GM11168 (cell line): Measurements from ENCODE around the gene PANX2.

Experiments
- in situ Hi-C: fragments of 300-500 bp; cut with MboI; formaldehyde crosslinking; loops from one replicate; pipeline ENCODE4 v1.12.0; 2022; ENCODE audit warnings: low sequenced_read_pairs; ENCODE audit not compliant: unreplicated experiment

The PANX2 gene

GRCh38 chr22:50208939-50209892, 38.7 kb downstream of the PANX2 start:
- in situ Hi-C loops: no loop called here

GRCh38 chr22:50209893-50210292, 39.4 kb downstream of the PANX2 start:
- in situ Hi-C loops: loop anchor here (5.0 kb wide), 1 partner anchor 58 kb away; no protein-coding TSS in a partner anchor

GRCh38 chr22:50210378-50211139, 40.0 kb downstream of the PANX2 start:
- in situ Hi-C loops: loop anchor here (5.0 kb wide), 1 partner anchor 58 kb away; no protein-coding TSS in a partner anchor

- in situ Hi-C loops: loop anchor here (5.0 kb wide), 1 partner anchor 59 kb away; no protein-coding TSS in a partner anchor
Observed at GRCh38 chr22:50211147-50211546, 40.6 kb downstream of the PANX2 start.

GRCh38 chr22:50213263-50213662, 42.7 kb downstream of the PANX2 start:
- in situ Hi-C loops: loop anchor here (5.0 kb wide), 1 partner anchor 61 kb away; no protein-coding TSS in a partner anchor

GRCh38 chr22:50215297-50216054, 44.9 kb downstream of the PANX2 start:
- in situ Hi-C loops: no loop called here

- in situ Hi-C loops: no loop called here
Observed at GRCh38 chr22:50216055-50216683, 45.6 kb downstream of the PANX2 start.

- in situ Hi-C loops: no loop called here
Observed at GRCh38 chr22:50216684-50217520, 46.4 kb downstream of the PANX2 start.

GRCh38 chr22:50217543-50218152, 47.1 kb downstream of the PANX2 start:
- in situ Hi-C loops: no loop called here

- in situ Hi-C loops: no loop called here
Observed at GRCh38 chr22:50218153-50218995, 47.8 kb downstream of the PANX2 start.

- in situ Hi-C loops: no loop called here
Observed at GRCh38 chr22:50218996-50219727, 48.6 kb downstream of the PANX2 start.

- in situ Hi-C loops: no loop called here
Observed at GRCh38 chr22:50219800-50220602, 49.5 kb downstream of the PANX2 start.

GRCh38 chr22:50220603-50221409, 50.3 kb downstream of the PANX2 start:
- in situ Hi-C loops: no loop called here

GRCh38 chr22:50221410-50222300, 51.1 kb downstream of the PANX2 start:
- in situ Hi-C loops: no loop called here
